GM19467 (cell line): ENCODE results near the gene SETSIP.
"Not testable (repeated sequence)": the region's sequence is repeated elsewhere in the genome, so short reads cannot be mapped to it uniquely, and the experiment has no call there.

Source experiments
- ATAC-seq: cut with Tn5 transposase; IDR thresholded peaks from one replicate; pipeline ENCODE4 v1.9.1; 2021; ENCODE audit warnings: mild to moderate bottlenecking, moderate library complexity; ENCODE audit not compliant: unreplicated experiment

Gene SETSIP

GRCh38 chr1:92065042-92065441, 10.2 kb downstream of the SETSIP start:
- no peak for ATAC-seq

DNA sequence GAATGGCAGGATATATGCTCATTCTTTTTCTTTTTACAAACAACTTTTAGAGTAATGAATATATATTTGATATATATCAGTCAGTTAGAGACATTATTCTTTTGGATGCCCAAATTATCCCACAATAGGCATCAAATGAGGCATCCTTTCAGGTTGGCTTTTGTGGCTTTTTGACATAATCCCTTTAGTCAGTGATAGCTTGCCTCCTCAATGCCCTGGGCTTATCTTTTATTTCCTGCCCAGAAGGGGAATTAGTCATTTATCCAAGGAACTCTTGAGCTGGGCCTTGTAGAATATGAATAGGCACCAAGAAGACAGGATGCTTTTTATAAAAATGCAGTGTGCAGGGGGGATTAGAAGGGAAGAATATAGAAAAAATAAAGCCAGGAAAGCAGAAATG, 23.3 kb downstream of the SETSIP start:
- ATAC-seq, result no peak

DNA sequence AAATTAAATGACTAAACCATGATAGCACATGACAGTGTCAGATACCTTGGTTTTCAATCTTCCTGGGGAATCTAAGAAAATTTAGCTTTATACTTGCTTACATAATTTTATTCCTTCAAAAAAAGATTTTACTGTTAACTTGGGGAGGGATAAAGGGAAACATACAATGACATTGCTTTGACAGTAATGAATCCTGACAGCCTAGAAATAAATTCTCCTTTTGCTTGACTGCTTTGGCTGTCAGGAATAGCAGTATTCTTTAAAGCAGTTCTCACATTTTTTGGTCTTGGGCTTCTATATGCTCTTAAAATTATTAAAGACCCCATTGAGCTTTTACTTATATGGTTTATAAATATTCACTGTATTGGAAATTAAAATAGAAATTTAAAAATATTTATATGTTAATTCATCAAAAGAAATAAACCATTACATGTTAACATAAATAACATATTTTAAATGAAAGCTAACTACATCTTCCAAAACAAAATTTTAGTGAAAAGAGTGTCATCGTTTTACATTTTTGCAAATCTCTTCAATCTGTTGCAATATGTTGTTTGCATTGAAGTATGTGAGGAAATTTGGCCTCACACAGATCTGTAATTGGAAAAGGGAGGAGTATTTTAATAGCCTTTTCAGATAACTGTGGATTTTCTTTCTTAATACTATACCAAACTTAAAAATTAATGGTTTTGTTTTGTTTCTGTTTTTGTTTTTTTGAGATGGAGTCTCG, 29.3 kb downstream of the SETSIP start:
- ATAC-seq, result no peak

DNA sequence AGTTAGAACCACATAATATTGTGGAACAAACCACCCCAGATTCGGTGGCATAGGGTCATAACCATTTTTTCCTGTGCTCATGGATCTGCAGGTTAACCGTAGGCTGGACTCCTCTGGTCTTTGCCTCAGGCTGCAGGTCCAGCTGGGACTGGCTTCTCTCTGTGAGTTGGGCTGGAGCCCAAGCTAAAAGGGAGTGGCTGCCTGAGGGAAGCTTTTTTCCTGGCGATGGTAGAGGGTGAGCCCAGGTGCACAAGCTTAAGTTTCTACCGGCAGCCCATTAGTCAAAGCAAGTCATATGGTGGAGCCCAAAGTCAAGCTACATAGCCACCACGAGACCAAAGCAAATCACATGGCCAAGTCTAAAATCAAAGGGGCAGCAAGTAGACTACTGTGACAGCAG, 31.6 kb downstream of the SETSIP start:
- no peak for ATAC-seq

GRCh38 chr1:92040971-92041370, 34.2 kb downstream of the SETSIP start:
- no peak for ATAC-seq

DNA sequence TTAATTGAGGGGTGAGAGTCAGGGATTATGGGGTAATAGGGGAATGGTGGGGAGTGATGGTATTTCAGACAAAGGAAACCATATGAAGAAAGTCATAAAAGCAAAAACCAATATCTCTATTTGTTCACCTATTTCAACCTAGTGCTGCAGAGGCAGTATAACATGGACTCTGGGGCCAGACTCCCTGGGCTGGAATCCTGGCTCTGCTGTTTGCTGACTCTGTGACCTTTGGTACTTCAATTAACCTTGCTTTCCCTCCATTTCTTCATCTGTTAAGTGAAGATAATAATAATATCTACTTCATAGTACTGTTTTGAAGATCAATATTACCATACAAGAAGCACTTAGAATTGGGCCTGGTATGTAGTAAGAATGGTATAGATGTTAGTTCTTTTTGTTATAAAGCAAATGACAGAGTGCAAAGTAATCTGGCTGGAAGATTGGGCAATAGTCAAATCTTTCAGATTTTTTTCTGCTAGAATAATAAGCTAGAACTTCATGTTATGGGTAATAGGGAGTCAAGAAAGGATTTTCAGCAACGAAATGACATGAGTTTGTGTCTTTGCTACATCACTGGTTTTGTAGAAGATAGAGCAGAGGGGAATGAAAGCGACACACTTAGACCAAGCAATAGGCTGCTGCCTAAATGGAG, 36.4 kb downstream of the SETSIP start:
- ATAC-seq, result no peak

- ATAC-seq, result no peak
Measured at GRCh38 chr1:92037400-92037799, 37.8 kb downstream of the SETSIP start.

DNA sequence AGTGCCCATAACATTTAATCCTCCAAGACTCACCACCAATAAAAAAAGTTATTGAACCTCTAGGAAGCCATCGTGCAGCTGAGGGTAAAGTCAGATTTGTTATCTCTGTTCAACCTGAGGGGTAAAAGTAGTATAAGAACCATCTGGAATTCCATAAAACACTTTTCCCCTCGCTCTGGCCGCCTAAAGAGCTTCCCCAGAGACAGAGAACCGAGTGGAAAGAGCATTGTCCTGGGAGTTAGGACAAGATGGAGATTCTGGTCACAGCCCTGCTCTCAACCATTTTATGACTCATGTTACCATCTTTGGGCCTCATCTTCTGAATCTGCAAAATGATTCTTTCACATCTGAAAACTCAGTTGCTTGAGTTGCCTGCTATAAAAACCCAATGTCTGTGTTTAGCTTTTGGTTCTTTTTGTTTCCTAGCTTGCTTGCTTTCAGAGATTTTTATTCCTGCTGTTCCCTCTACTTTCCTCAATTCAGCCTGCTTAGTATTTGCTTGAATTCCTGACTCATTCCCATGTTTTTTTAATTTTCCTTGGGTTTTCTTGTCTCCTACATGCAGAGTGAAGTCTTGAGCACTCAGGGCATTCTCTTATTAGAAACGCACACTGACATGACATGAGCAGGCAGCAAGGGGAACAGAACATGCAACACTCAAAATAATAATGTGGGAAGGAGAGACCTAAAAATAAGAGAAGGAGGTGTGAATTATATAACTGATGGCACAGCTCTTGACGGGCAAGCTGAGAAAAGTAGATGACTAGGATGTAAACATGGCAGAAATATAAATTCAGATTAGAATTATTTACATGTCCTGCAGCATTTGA, 43.7 kb downstream of the SETSIP start:
- ATAC-seq, result no peak

DNA sequence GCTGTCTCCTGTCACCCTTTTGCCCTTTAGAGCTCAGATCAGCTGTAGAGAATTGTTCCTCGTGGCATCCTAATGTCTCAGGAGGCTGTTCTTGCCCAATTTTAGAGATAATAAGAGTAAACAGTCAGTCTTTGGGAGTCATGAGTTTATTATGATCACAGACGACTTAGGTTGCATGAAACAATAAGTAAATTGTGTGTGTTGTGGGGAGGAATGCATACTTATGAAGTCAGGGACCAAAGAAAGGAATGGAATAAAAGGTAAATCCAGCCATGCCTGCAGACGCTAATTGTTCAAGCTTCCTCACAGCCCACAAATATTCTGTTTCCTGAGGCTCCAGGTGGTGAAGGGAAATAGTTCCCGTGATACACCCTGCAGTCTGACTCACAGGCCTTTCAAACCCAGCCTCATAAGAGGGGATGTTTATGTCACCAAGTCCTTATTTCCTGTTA, 44.5 kb downstream of the SETSIP start:
- no peak for ATAC-seq

- ATAC-seq, result no peak
Measured at GRCh38 chr1:92029241-92029922, 45.8 kb downstream of the SETSIP start.

DNA sequence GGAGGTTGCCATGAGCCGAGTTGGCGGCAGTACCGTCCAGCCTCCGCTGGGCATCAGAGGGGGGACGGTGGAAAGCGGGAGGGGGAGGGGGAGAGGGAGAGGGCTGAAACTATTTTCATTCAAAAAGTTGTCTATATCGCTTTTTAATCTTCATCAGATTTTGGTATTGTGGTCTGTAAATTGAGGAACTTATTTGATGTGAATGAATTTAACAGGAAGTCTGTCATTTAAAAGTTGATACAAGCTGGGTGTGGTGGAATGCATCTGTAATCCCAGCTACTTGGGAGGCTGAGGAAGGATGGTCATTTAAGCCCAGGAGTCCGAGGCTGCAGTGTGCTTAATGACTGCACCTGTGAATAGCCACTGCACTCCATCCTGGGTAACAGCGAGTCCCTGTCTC, 48.4 kb downstream of the SETSIP start:
- no peak for ATAC-seq

GRCh38 chr1:92026042-92026441, 49.2 kb downstream of the SETSIP start:
- ATAC-seq, result not testable (repeated sequence)
